MM.1S (cell line): ENCODE data around the gene MCCD1.

Experiments
- DNase-seq: peaks from one replicate; pipeline ENCODE4 v3.0.0-alpha.2; 2015
- H2AFZ ChIP-seq: fragments of 300-600 bp; sonication (generic); 2 replicates; pipeline ENCODE4 v1.6.0; 2016; ENCODE audit warnings: antibody characterized with exemption, low read length
- H3F3A ChIP-seq: fragments of 300-600 bp; sonication (generic); 2 replicates; pipeline ENCODE4 v1.6.1; 2016; ENCODE audit warnings: mild to moderate bottlenecking, antibody characterized with exemption, low read length, moderate library complexity, mixed read lengths; ENCODE audit not compliant: insufficient read depth
- H3K27ac ChIP-seq: fragments of 300-600 bp; sonication (generic); 2 replicates; pipeline ENCODE4 v1.5.1; 2016; ENCODE audit warnings: mild to moderate bottlenecking, low read length
- H3K27me3 ChIP-seq: fragments of 300-600 bp; sonication (generic); replicated peaks from 2 replicates; pipeline ENCODE4 v1.6.0; 2016; ENCODE audit warnings: low read length; ENCODE audit not compliant: insufficient read depth
- H3K36me3 ChIP-seq: fragments of 300-600 bp; sonication (generic); replicated peaks from 2 replicates; pipeline ENCODE4 v1.6.1; 2016; ENCODE audit warnings: mild to moderate bottlenecking, low read length, mixed read lengths; ENCODE audit not compliant: insufficient read depth
- H3K4me1 ChIP-seq: fragments of 300-600 bp; sonication (generic); 2 replicates; pipeline ENCODE4 v1.6.1; 2016; ENCODE audit warnings: low read length, mixed read lengths
- H3K4me2 ChIP-seq: fragments of 300-600 bp; sonication (generic); 2 replicates; pipeline ENCODE4 v1.6.0; 2016; ENCODE audit warnings: low read depth, low read length
- H3K4me3 ChIP-seq: fragments of 300-600 bp; sonication (generic); 2 replicates; pipeline ENCODE4 v1.5.1; 2016; ENCODE audit warnings: low read length, mixed read lengths
- H3K79me2 ChIP-seq: fragments of 300-600 bp; sonication (generic); 2 replicates; pipeline ENCODE4 v1.6.1; 2016; ENCODE audit warnings: mixed run types, low read length, mixed read lengths
- H3K9ac ChIP-seq: fragments of 300-600 bp; sonication (generic); 2 replicates; pipeline ENCODE4 v1.6.1; 2016; ENCODE audit warnings: low read length, mixed read lengths
- H3K9me2 ChIP-seq: fragments of 300-600 bp; sonication (generic); replicated peaks from 2 replicates; pipeline ENCODE4 v1.6.1; 2016; ENCODE audit warnings: mild to moderate bottlenecking, low read length, mixed read lengths; ENCODE audit not compliant: insufficient read depth
- H3K9me3 ChIP-seq: fragments of 300-600 bp; sonication (generic); replicated peaks from 2 replicates; pipeline ENCODE4 v1.6.1; 2016; ENCODE audit warnings: mild to moderate bottlenecking, low read length, mixed read lengths; ENCODE audit not compliant: insufficient read depth
- H4K20me1 ChIP-seq: fragments of 300-600 bp; sonication (generic); 2 replicates; pipeline ENCODE4 v1.6.1; 2016; ENCODE audit warnings: mild to moderate bottlenecking, low read length, moderate library complexity, mixed read lengths; ENCODE audit not compliant: insufficient read depth
- CTCF ChIP-seq: fragments of 300-600 bp; sonication (generic); IDR thresholded peaks from 2 replicates; pipeline ENCODE4 v1.5.1; 2016; ENCODE audit warnings: antibody characterized with exemption, low read length, mixed read lengths
- EZH2 ChIP-seq: fragments of 300-600 bp; sonication (generic); optimal IDR thresholded peaks from 2 replicates; pipeline ENCODE3; 2017; ENCODE audit warnings: low read depth, mild to moderate bottlenecking, antibody characterized with exemption, low read length, mixed read lengths
- EZH2phosphoT487 ChIP-seq: fragments of 300-600 bp; sonication (generic); IDR thresholded peaks from 2 replicates; pipeline ENCODE4 v1.6.1; 2018; ENCODE audit warnings: antibody characterized with exemption, low read length

MCCD1 gene

GRCh38 chr6:31531771-31532643, 3.2 kb downstream of the MCCD1 start:
- Histone ChIP-seq H3K4me2 (no peak overlapping the region), H3K27me3 (no peaks in the 10 kb centered on the region), H4K20me1 (peaks cover 15% of the 10 kb centered on the region), H2AFZ (no peak overlapping the region), H3K27ac (no peak overlapping the region), H3K9ac (no peak overlapping the region), H3K4me3 (no peak overlapping the region), H3K4me1 (no peaks in the 10 kb centered on the region), H3K9me2 (no peaks in the 10 kb centered on the region), H3K36me3 (peaks cover 7% of the 10 kb centered on the region), H3K9me3 (no peaks in the 10 kb centered on the region), H3K79me2 (peaks cover 33% of the 10 kb centered on the region), H3F3A (peaks cover 23% of the 10 kb centered on the region)
- TF ChIP-seq EZH2phosphoT487 (no peak), EZH2 (no peak), CTCF (no peak)
- DNase-seq, result no peak

- Histone ChIP-seq H3K9me2 (no peaks in the 10 kb centered on the region), H2AFZ (no peak overlapping the region), H3K4me2 (no peak overlapping the region), H4K20me1 (peaks cover 20% of the 10 kb centered on the region), H3K4me3 (no peak overlapping the region), H3K4me1 (no peaks in the 10 kb centered on the region), H3K27ac (no peak overlapping the region), H3K27me3 (no peaks in the 10 kb centered on the region), H3F3A (peaks cover 23% of the 10 kb centered on the region), H3K9me3 (no peaks in the 10 kb centered on the region), H3K36me3 (peaks cover 7% of the 10 kb centered on the region), H3K79me2 (peaks cover 41% of the 10 kb centered on the region), H3K9ac (no peak overlapping the region)
- TF ChIP-seq CTCF (no peak), EZH2 (no peak), EZH2phosphoT487 (no peak)
- no peak for DNase-seq
These were observed 4.1 kb downstream of the MCCD1 start for GRCh38 chr6:31532644-31533454.

- Histone ChIP-seq H2AFZ (no peak overlapping the region), H3F3A (peaks cover 23% of the 10 kb centered on the region), H3K27ac (no peak overlapping the region), H3K4me1 (peaks cover 2% of the 10 kb centered on the region; the same call in 1 of the 2 replicates), H3K36me3 (peaks cover 10% of the 10 kb centered on the region), H3K9ac (no peak overlapping the region), H3K9me2 (no peaks in the 10 kb centered on the region), H3K4me3 (no peak overlapping the region), H3K79me2 (peaks cover 47% of the 10 kb centered on the region), H3K4me2 (no peak overlapping the region), H3K9me3 (no peaks in the 10 kb centered on the region), H4K20me1 (peaks cover 24% of the 10 kb centered on the region), H3K27me3 (no peaks in the 10 kb centered on the region)
- no peak for DNase-seq
- TF ChIP-seq EZH2 (no peak), CTCF (no peak), EZH2phosphoT487 (no peak)
These were observed 4.7 kb downstream of the MCCD1 start for GRCh38 chr6:31533455-31533841.
